MM.1S (cell line): ENCODE data around the gene USF2.

Experiments
- EZH2 ChIP-seq: fragments of 300-600 bp; sonication (generic); optimal IDR thresholded peaks from 2 replicates; pipeline ENCODE3; 2017; ENCODE audit warnings: low read depth, mild to moderate bottlenecking, antibody characterized with exemption, low read length, mixed read lengths
- EZH2phosphoT487 ChIP-seq: fragments of 300-600 bp; sonication (generic); IDR thresholded peaks from 2 replicates; pipeline ENCODE4 v1.6.1; 2018; ENCODE audit warnings: antibody characterized with exemption, low read length

- no peak for TF ChIP-seq EZH2
- no peak for TF ChIP-seq EZH2phosphoT487
Measured at GRCh38 chr19:35223862-35224505, 44.8 kb upstream of the USF2 start.
